Caco-2 (cell line): Measurements from ENCODE around the gene CCT4. TPM values are rescaled to one million over a fixed set of nuclear protein-coding genes. Genes with fewer than 3 reads are reported as not detected.
A peak's percentile ranks its signal among the peaks of the same experiment; 100 is the strongest.

Source experiments
- BruUV-seq: library from RNA; stranded (reverse); fragments of 400-500 nt; replicated peaks from 2 replicates; lab custom pipeline; 2021; lab: Mats Ljungman, UMichigan
- CTCF ChIA-PET: fragments of 300-600 bp; sonication (Branson Sonifier 250); formaldehyde crosslinking; loops from one replicate; lab custom pipeline; 2022; ENCODE audit warnings: antibody characterized with exemption; lab: Charles Lee
- POLR2A ChIA-PET: fragments of 300-600 bp; sonication (Branson Sonifier 250); formaldehyde crosslinking; loops from one replicate; lab custom pipeline; 2022; ENCODE audit warnings: antibody characterized with exemption; lab: Charles Lee
- DNase-seq, 2 experiments: peaks; one replicate each; pipeline versions ENCODE4 v3.0.0 to v3.0.0-alpha.2; 2020 to 2022
- H3K27me3 ChIP-seq: replicated peaks from 2 replicates; pipeline ENCODE4 v1.6.0; 2011; ENCODE audit warnings: low read length; ENCODE audit not compliant: control insufficient read depth, insufficient read depth
- H3K36me3 ChIP-seq: 2 replicates; pipeline ENCODE4 v1.5.1; 2011; ENCODE audit warnings: low read length; ENCODE audit not compliant: control insufficient read depth, insufficient read depth
- H3K4me1 ChIP-seq: fragments of 250-450 bp; sonication (Bioruptor Pico); 2 replicates; pipeline ENCODE4 v1.5.1; 2020; ENCODE audit warnings: mild to moderate bottlenecking
- H3K4me3 ChIP-seq: 2 replicates; pipeline ENCODE4 v1.5.1; 2011; ENCODE audit warnings: low read depth, mild to moderate bottlenecking, control low read depth, low read length
- H3K9me3 ChIP-seq: fragments of 250-450 bp; sonication (Bioruptor Pico); 2 replicates; pipeline ENCODE4 v1.5.1; 2020; ENCODE audit warnings: mild to moderate bottlenecking, moderate library complexity
- H3K27ac Mint-ChIP-seq: one replicate; pipeline ENCODE4 v1.8.0; 2022; ENCODE audit warnings: mixed read lengths; ENCODE audit not compliant: unreplicated experiment
- H3K27me3 Mint-ChIP-seq: one replicate; pipeline ENCODE4 v1.8.0; 2022; ENCODE audit warnings: mixed read lengths; ENCODE audit not compliant: insufficient read depth, unreplicated experiment
- H3K36me3 Mint-ChIP-seq: one replicate; pipeline ENCODE4 v1.8.0; 2022; ENCODE audit warnings: mild to moderate bottlenecking, mixed read lengths; ENCODE audit not compliant: insufficient read depth, unreplicated experiment
- H3K4me1 Mint-ChIP-seq: one replicate; pipeline ENCODE4 v1.8.0; 2022; ENCODE audit warnings: low read depth, mixed read lengths; ENCODE audit not compliant: unreplicated experiment
- H3K4me3 Mint-ChIP-seq: one replicate; pipeline ENCODE4 v1.8.0; 2022; ENCODE audit warnings: mild to moderate bottlenecking, moderate library complexity, mixed read lengths; ENCODE audit not compliant: unreplicated experiment
- H3K9me3 Mint-ChIP-seq: one replicate; pipeline ENCODE4 v1.8.0; 2022; ENCODE audit warnings: mixed read lengths; ENCODE audit not compliant: unreplicated experiment
- intact Hi-C: fragments of 100-400 bp; cut with micrococcal nuclease; formaldehyde crosslinking; loops from one replicate; pipeline ENCODE4 v1.10.0; 2022; ENCODE audit not compliant: unreplicated experiment
- total RNA-seq: library from RNA; stranded (reverse); gene quantifications from 2 replicates; pipeline ENCODE4 v1.2.3, GENCODE V29; 2022
- TF ChIP-seq, protein P1 (sequence below), 2 experiments: fragments of 200-600 bp in 1 of 2; IDR thresholded peaks; 1 replicate in 1 of 2; 2 replicates in 1 of 2; pipeline versions ENCODE4 v1.5.1 to v1.8.0; 2011 to 2022; ENCODE audit warnings: antibody characterized with exemption in 1 of 2, control low read depth in 1 of 2, inconsistent platforms in 1 of 2, low read depth in 1 of 2, low read length in 1 of 2, mild to moderate bottlenecking in 1 of 2, moderate library complexity in 1 of 2; ENCODE audit not compliant: insufficient read depth in 1 of 2, severe bottlenecking in 1 of 2, unreplicated experiment in 1 of 2

CCT4 gene
- total RNA-seq, 1 experiment from 2014 or later: 307 TPM

DNA sequence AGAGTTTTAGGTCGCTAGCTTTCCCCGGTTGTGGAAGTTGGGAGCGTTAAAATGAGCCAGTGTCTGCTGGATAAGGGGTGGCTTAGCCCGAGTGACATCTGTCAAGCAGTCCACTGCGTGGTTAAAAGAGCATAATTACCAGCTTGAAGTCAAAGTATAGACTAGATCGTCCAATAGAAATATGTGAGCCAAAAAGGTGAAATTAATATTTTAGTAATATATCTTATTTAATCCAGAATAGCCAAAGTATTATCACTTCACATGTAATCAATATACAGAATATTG is 17.7 kb upstream of the CCT4 start:
- peak overlapping the region; percentile 90 for H3K27ac Mint-ChIP-seq
- intact Hi-C loops: no loop called here

GRCh38 chr2:61905372-61906185 is 17.1 kb upstream of the CCT4 start, which contains the start of gene COMMD1:
TSS of gene COMMD1 (plus strand) at chr2:61905674. CDS start at chr2:61905679, 5 bp downstream.
- Histone ChIP-seq H3K4me3 (peak within 1 kb of the TSS; percentile 73), H3K27me3 (no peaks in the 10 kb centered on the region), H3K4me1 (0 out of 2 replicates have a peak, but pooled peaks cover 3% of the 10 kb centered on the region), H3K36me3 (no peaks in the 10 kb centered on the region), H3K9me3 (no peaks in the 10 kb centered on the region)
- Mint-ChIP-seq H3K4me3 (peak within 1 kb of the TSS; percentile 99), H3K36me3 (no peaks in the 10 kb centered on the region), H3K9me3 (no peaks in the 10 kb centered on the region), H3K27me3 (no peaks in the 10 kb centered on the region), H3K27ac (peak within 1 kb of the TSS; percentile 90), H3K4me1 (peaks cover 6% of the 10 kb centered on the region)
- CTCF ChIA-PET: no interaction called here
- intact Hi-C loops: no loop called here
- TF ChIP-seq, protein P1, sequence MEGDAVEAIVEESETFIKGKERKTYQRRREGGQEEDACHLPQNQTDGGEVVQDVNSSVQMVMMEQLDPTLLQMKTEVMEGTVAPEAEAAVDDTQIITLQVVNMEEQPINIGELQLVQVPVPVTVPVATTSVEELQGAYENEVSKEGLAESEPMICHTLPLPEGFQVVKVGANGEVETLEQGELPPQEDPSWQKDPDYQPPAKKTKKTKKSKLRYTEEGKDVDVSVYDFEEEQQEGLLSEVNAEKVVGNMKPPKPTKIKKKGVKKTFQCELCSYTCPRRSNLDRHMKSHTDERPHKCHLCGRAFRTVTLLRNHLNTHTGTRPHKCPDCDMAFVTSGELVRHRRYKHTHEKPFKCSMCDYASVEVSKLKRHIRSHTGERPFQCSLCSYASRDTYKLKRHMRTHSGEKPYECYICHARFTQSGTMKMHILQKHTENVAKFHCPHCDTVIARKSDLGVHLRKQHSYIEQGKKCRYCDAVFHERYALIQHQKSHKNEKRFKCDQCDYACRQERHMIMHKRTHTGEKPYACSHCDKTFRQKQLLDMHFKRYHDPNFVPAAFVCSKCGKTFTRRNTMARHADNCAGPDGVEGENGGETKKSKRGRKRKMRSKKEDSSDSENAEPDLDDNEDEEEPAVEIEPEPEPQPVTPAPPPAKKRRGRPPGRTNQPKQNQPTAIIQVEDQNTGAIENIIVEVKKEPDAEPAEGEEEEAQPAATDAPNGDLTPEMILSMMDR (IDR thresholded peaks at IDR 0.05; ENCODE audit: insufficient read depth in 1 of 2, low read depth in 1 of 2, low read length in 1 of 2, severe bottlenecking in 1 of 2, unreplicated experiment in 1 of 2): no peak
- peak; percentile 71 to 82 for DNase-seq
- TSS peak; percentile 54 for BruUV-seq
- POLR2A ChIA-PET: no interaction called here

More for the DNA sequence above, 17.7 kb upstream of the CCT4 start:
- Histone ChIP-seq H3K4me1 (0 out of 2 replicates have a peak, but pooled peaks cover 3% of the 10 kb centered on the region), H3K27me3 (no peaks in the 10 kb centered on the region), H3K9me3 (no peaks in the 10 kb centered on the region), H3K4me3 (peak overlapping the region; percentile 73), H3K36me3 (no peaks in the 10 kb centered on the region)
- peak overlapping the region; percentile 99 for H3K4me3 Mint-ChIP-seq
- ChIA-PET POLR2A (no interaction called here), CTCF (no interaction called here)
- no peaks in the 10 kb centered on the region for H3K9me3 Mint-ChIP-seq
- DNase-seq: no peak
- peaks cover 6% of the 10 kb centered on the region for H3K4me1 Mint-ChIP-seq
- TF ChIP-seq, protein P1 (IDR thresholded peaks at IDR 0.05; ENCODE audit: insufficient read depth in 1 of 2, low read depth in 1 of 2, low read length in 1 of 2, severe bottlenecking in 1 of 2, unreplicated experiment in 1 of 2): no peak
- no peaks in the 10 kb centered on the region for H3K27me3 Mint-ChIP-seq
- no peaks in the 10 kb centered on the region for H3K36me3 Mint-ChIP-seq
- no TSS peak for BruUV-seq

DNA sequence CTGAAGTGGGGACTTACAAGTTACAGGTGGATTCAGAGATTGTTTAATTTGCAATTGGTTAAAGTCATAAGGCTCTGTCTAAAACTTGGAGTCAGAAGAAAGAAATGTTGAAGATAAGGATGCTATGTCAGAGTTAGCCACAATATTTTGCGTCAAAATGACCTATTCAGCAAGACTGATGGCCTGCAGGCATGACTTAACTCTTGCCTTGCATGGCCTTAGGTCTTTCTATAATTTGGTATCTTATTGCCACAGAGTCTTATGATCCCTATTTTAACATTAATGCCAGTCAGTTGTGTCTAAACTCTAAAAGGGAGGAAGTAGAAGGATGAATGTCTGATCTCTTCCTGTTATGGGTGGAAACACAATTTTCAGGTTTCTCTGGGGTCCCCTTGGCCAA is 11.8 kb upstream of the CCT4 start:
- H3K9me3 ChIP-seq: no peaks in the 10 kb centered on the region
- TF ChIP-seq, protein P1 (IDR thresholded peaks at IDR 0.05; ENCODE audit: insufficient read depth in 1 of 2, low read depth in 1 of 2, low read length in 1 of 2, severe bottlenecking in 1 of 2, unreplicated experiment in 1 of 2): no peak
- H3K27me3 ChIP-seq: no peaks in the 10 kb centered on the region
- no peak overlapping the region for H3K27ac Mint-ChIP-seq
- H3K36me3 ChIP-seq: no peaks in the 10 kb centered on the region
- intact Hi-C loops: no loop called here
- no peak for DNase-seq
- no TSS peak for BruUV-seq
- H3K27me3 Mint-ChIP-seq: no peaks in the 10 kb centered on the region
- POLR2A ChIA-PET: no interaction called here
- no peak overlapping the region for H3K4me3 Mint-ChIP-seq
- H3K4me1 Mint-ChIP-seq: peaks cover 6% of the 10 kb centered on the region
- H3K36me3 Mint-ChIP-seq: no peaks in the 10 kb centered on the region
- H3K4me3 ChIP-seq: no peak overlapping the region
- 0 out of 2 replicates have a peak, but pooled peaks cover 3% of the 10 kb centered on the region for H3K4me1 ChIP-seq
- CTCF ChIA-PET: no interaction called here
- H3K9me3 Mint-ChIP-seq: no peaks in the 10 kb centered on the region
